Suprapubic skin (tissue), 3 donors: ENCODE data around the gene ERN2.

Source experiments
- CTCF ChIP-seq, 2 donors: fragments of 200-600 bp in 1 of 2; fragments of 450-650 bp in 1 of 2; sonication (generic) in 1 of 2; IDR thresholded peaks; one replicate each; pipeline ENCODE4 v1.5.1; 2016 to 2019; ENCODE audit warnings: antibody characterized with exemption in 2 of 2, mild to moderate bottlenecking in 1 of 2, moderate library complexity in 1 of 2
- POLR2A ChIP-seq, 2 donors: fragments of 450-650 bp; IDR thresholded peaks; one replicate each; pipeline ENCODE4 v1.6.1; 2017; ENCODE audit warnings: antibody characterized with exemption in 2 of 2, mild to moderate bottlenecking in 2 of 2, moderate library complexity in 2 of 2

- TF ChIP-seq POLR2A (IDR thresholded peaks at IDR 0.05): no peak
- no peak for TF ChIP-seq CTCF (IDR thresholded peaks at IDR 0.05)
Observed at GRCh38 chr16:23668873-23669272, 44.1 kb downstream of the ERN2 start.
